Measurements from ENCODE around the gene RTN4R.

The RTN4R gene

GRCh38 chr22:20253161-20253560 lies 15.0 kb downstream of the RTN4R start:
- TF ChIP-seq CTCF (IDR thresholded peaks at IDR 0.05): no peak

- no peak for TF ChIP-seq CTCF (IDR thresholded peaks at IDR 0.05)
Measured at GRCh38 chr22:20251981-20252380, 16.1 kb downstream of the RTN4R start.

GRCh38 chr22:20251491-20251890 lies 16.6 kb downstream of the RTN4R start:
- TF ChIP-seq CTCF (IDR thresholded peaks at IDR 0.05): no peak

- TF ChIP-seq CTCF (IDR thresholded peaks at IDR 0.05): no peak
Measured at GRCh38 chr22:20249797-20250354, 18.2 kb downstream of the RTN4R start.

GRCh38 chr22:20248461-20248978 lies 19.6 kb downstream of the RTN4R start:
- no peak for TF ChIP-seq CTCF (IDR thresholded peaks at IDR 0.05)

- no peak for TF ChIP-seq CTCF (IDR thresholded peaks at IDR 0.05)
Measured at GRCh38 chr22:20247608-20248171, 20.4 kb downstream of the RTN4R start.

GRCh38 chr22:20247010-20247505 lies 21.1 kb downstream of the RTN4R start:
- no peak for TF ChIP-seq CTCF (IDR thresholded peaks at IDR 0.05)
